IMR-90 (cell line): Measurements from ENCODE around the gene PAMR1.

Experiments used
- BHLHE40 ChIP-seq: fragments of 150-350 bp; IDR thresholded peaks from 2 replicates; pipeline ENCODE4 v1.6.1; 2016; ENCODE audit warnings: mild to moderate bottlenecking, low read depth, low read length
- CEBPB ChIP-seq: IDR thresholded peaks from 2 replicates; pipeline ENCODE4 v1.6.1; 2012; ENCODE audit warnings: low read depth, low read length, improper control_type of control experiment
- MAZ ChIP-seq: IDR thresholded peaks from 2 replicates; pipeline ENCODE4 v1.6.1; 2012; ENCODE audit warnings: low read depth, mild to moderate bottlenecking, low read length, improper control_type of control experiment, moderate library complexity, borderline replicate concordance
- POLR2A ChIP-seq: IDR thresholded peaks from 2 replicates; pipeline ENCODE4 v1.6.1; 2012; ENCODE audit warnings: mild to moderate bottlenecking, low read depth, low read length
- RAD21 ChIP-seq: IDR thresholded peaks from 2 replicates; pipeline ENCODE4 v1.6.1; 2012; ENCODE audit warnings: low read length, improper control_type of control experiment
- RCOR1 ChIP-seq: IDR thresholded peaks from 2 replicates; pipeline ENCODE4 v1.6.1; 2012; ENCODE audit warnings: mild to moderate bottlenecking, low read length, improper control_type of control experiment; ENCODE audit not compliant: insufficient replicate concordance
- USF2 ChIP-seq: fragments of 150-350 bp; IDR thresholded peaks from 2 replicates; pipeline ENCODE4 v1.6.1; 2017; ENCODE audit warnings: mild to moderate bottlenecking, antibody characterized with exemption, low read length, low read depth
- TF ChIP-seq, protein P1 (sequence below): conservative IDR thresholded peaks from 2 replicates; pipeline ENCODE4 v1.5.1; 2012; ENCODE audit warnings: mild to moderate bottlenecking, low read depth, low read length, improper control_type of control experiment

GRCh38 chr11:35407041-35407440 lies 118.4 kb downstream of the PAMR1 start:
- TF ChIP-seq, protein P1, sequence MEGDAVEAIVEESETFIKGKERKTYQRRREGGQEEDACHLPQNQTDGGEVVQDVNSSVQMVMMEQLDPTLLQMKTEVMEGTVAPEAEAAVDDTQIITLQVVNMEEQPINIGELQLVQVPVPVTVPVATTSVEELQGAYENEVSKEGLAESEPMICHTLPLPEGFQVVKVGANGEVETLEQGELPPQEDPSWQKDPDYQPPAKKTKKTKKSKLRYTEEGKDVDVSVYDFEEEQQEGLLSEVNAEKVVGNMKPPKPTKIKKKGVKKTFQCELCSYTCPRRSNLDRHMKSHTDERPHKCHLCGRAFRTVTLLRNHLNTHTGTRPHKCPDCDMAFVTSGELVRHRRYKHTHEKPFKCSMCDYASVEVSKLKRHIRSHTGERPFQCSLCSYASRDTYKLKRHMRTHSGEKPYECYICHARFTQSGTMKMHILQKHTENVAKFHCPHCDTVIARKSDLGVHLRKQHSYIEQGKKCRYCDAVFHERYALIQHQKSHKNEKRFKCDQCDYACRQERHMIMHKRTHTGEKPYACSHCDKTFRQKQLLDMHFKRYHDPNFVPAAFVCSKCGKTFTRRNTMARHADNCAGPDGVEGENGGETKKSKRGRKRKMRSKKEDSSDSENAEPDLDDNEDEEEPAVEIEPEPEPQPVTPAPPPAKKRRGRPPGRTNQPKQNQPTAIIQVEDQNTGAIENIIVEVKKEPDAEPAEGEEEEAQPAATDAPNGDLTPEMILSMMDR = no peak
- TF ChIP-seq RCOR1 (no peak), POLR2A (no peak), USF2 (no peak), BHLHE40 (no peak), CEBPB (no peak), MAZ (no peak), RAD21 (no peak)
